Measurements from ENCODE around the gene CYP3A4.
"Not testable (repeated sequence)": the region's sequence is repeated elsewhere in the genome, so short reads cannot be mapped to it uniquely, and the experiment has no call there.

Gene CYP3A4

GRCh38 chr7:99751322-99752052 is 32.5 kb downstream of the CYP3A4 start:
- not testable (repeated sequence) for DNase-seq

- no peak for DNase-seq
These were observed 35.0 kb downstream of the CYP3A4 start for GRCh38 chr7:99748846-99749579.

GRCh38 chr7:99746915-99747314 is 37.1 kb downstream of the CYP3A4 start:
- not testable (repeated sequence) for DNase-seq

- not testable (repeated sequence) for DNase-seq
These were observed 38.6 kb downstream of the CYP3A4 start for GRCh38 chr7:99745395-99745794.

- no peak for DNase-seq
These were observed 41.1 kb downstream of the CYP3A4 start for GRCh38 chr7:99742737-99743394.

- DNase-seq, result no peak
These were observed 42.6 kb downstream of the CYP3A4 start for GRCh38 chr7:99741441-99741795.

- no peak for DNase-seq
These were observed 43.2 kb downstream of the CYP3A4 start for GRCh38 chr7:99740573-99741440.

- no peak for DNase-seq
These were observed 44.0 kb downstream of the CYP3A4 start for GRCh38 chr7:99739699-99740572.

GRCh38 chr7:99737726-99738125 is 46.3 kb downstream of the CYP3A4 start:
- DNase-seq, result no peak

- not testable (repeated sequence) for DNase-seq
These were observed 47.3 kb downstream of the CYP3A4 start for GRCh38 chr7:99736667-99737066.

- DNase-seq, result no peak
These were observed 49.0 kb downstream of the CYP3A4 start, which contains the start of gene CYP3A7 for GRCh38 chr7:99734987-99735386. Gene CYP3A7 (minus strand): TSS chr7:99735196. CDS start chr7:99735093, 103 bp downstream.

GRCh38 chr7:99733448-99733847 is 50.5 kb downstream of the CYP3A4 start:
- no peak for DNase-seq

GRCh38 chr7:99733003-99733402 is 51.0 kb downstream of the CYP3A4 start:
- no peak for DNase-seq

- DNase-seq, result no peak
These were observed 52.2 kb downstream of the CYP3A4 start for GRCh38 chr7:99731638-99732374.

- DNase-seq, result no peak
These were observed 53.0 kb downstream of the CYP3A4 start for GRCh38 chr7:99730992-99731391.

GRCh38 chr7:99730238-99730810 is 53.7 kb downstream of the CYP3A4 start:
- DNase-seq, result no peak

- DNase-seq, result no peak
These were observed 54.3 kb downstream of the CYP3A4 start for GRCh38 chr7:99729486-99730237.

- no peak for DNase-seq
These were observed 55.4 kb downstream of the CYP3A4 start for GRCh38 chr7:99728615-99729014.

GRCh38 chr7:99723201-99723600 is 60.8 kb downstream of the CYP3A4 start:
- DNase-seq, result not testable (repeated sequence)
